Activated CD4-positive, alpha-beta T cell treated with anti-CD3 and anti-CD28 coated beads for 24 hours (primary cell): ENCODE data around the gene TSSC4.

ENCODE experiments used
- DNase-seq, 2 donors: peaks; one replicate each; pipeline ENCODE4 v3.0.0-alpha.2; 2020; ENCODE audit warnings: low read depth in 2 of 2

The TSSC4 gene

GRCh38 chr11:2417856-2418692 is 17.5 kb downstream of the TSSC4 start:
- DNase-seq = no peak

- no peak for DNase-seq
Measured at GRCh38 chr11:2418693-2419360, 18.3 kb downstream of the TSSC4 start.

GRCh38 chr11:2419638-2420501 is 19.3 kb downstream of the TSSC4 start:
- peak; percentile 45 to 53 for DNase-seq

GRCh38 chr11:2420502-2421225 is 20.1 kb downstream of the TSSC4 start:
- DNase-seq = peak; percentile 59 to 64

GRCh38 chr11:2421226-2421994 is 20.9 kb downstream of the TSSC4 start:
- no peak for DNase-seq

- no peak for DNase-seq
Measured at GRCh38 chr11:2421996-2422395, 21.4 kb downstream of the TSSC4 start.

- no peak for DNase-seq
Measured at GRCh38 chr11:2422461-2423156, 22.1 kb downstream of the TSSC4 start.

- no peak for DNase-seq
Measured at GRCh38 chr11:2423157-2424025, 22.8 kb downstream of the TSSC4 start.

GRCh38 chr11:2424811-2425495 is 24.4 kb downstream of the TSSC4 start:
- DNase-seq = no peak

- no peak for DNase-seq
Measured at GRCh38 chr11:2425506-2425905, 25.0 kb downstream of the TSSC4 start.

- no peak for DNase-seq
Measured at GRCh38 chr11:2426221-2426620, 25.7 kb downstream of the TSSC4 start.

- no peak for DNase-seq
Measured at GRCh38 chr11:2426826-2427521, 26.4 kb downstream of the TSSC4 start.

- DNase-seq = no peak
Measured at GRCh38 chr11:2427721-2428321, 27.3 kb downstream of the TSSC4 start.

- peak; percentile 86 for DNase-seq
Measured at GRCh38 chr11:2428322-2428795, 27.8 kb downstream of the TSSC4 start.

GRCh38 chr11:2431395-2431794 is 30.8 kb downstream of the TSSC4 start:
- DNase-seq = no peak

- DNase-seq = no peak
Measured at GRCh38 chr11:2432171-2432621, 31.6 kb downstream of the TSSC4 start.

- no peak for DNase-seq
Measured at GRCh38 chr11:2432628-2433071, 32.1 kb downstream of the TSSC4 start.
